GM23338 (cell line): ENCODE measurements around the gene ADGRG7. TPM values are rescaled to one million over a fixed set of nuclear protein-coding genes. Genes with fewer than 3 reads are reported as not detected.
A peak's percentile ranks its signal among the peaks of the same experiment; 100 is the strongest.

ENCODE experiments used
- ATAC-seq: fragments of 200-7000 bp; cut with Tn5 transposase; 3 replicates; pipeline ENCODE4 v1.9.1; 2020
- DNase-seq: peaks from one replicate; pipeline ENCODE4 v3.0.0-alpha.2; 2015; ENCODE audit warnings: low spot score
- H2AFZ ChIP-seq: fragments of 200-600 bp; sonication (generic); 2 replicates; pipeline ENCODE4 v1.8.0; 2016; ENCODE audit warnings: antibody characterized with exemption, mild to moderate bottlenecking, moderate library complexity
- H3F3A ChIP-seq: fragments of 200-600 bp; sonication (generic); replicated peaks from 2 replicates; pipeline ENCODE4 v1.8.0; 2017; ENCODE audit warnings: antibody characterized with exemption, mixed run types, low read depth
- H3K27ac ChIP-seq: fragments of 200-600 bp; sonication (generic); 2 replicates; pipeline ENCODE4 v1.6.1; 2016; ENCODE audit warnings: low read depth
- H3K27me3 ChIP-seq: fragments of 200-600 bp; sonication (generic); 2 replicates; pipeline ENCODE4 v1.8.0; 2016; ENCODE audit warnings: mild to moderate bottlenecking, mixed run types, moderate library complexity; ENCODE audit not compliant: insufficient read depth
- H3K36me3 ChIP-seq: fragments of 200-600 bp; sonication (generic); 2 replicates; pipeline ENCODE4 v1.8.0; 2016; ENCODE audit warnings: mild to moderate bottlenecking; ENCODE audit not compliant: insufficient read depth
- H3K4me1 ChIP-seq: fragments of 200-600 bp; sonication (generic); 2 replicates; pipeline ENCODE4 v1.8.0; 2016; ENCODE audit warnings: mild to moderate bottlenecking, moderate library complexity; ENCODE audit not compliant: insufficient read depth
- H3K4me2 ChIP-seq: fragments of 200-600 bp; sonication (generic); 2 replicates; pipeline ENCODE4 v1.7.1; 2017; ENCODE audit warnings: mixed run types
- H3K4me3 ChIP-seq: fragments of 200-600 bp; sonication (generic); 2 replicates; pipeline ENCODE4 v1.6.1; 2016; ENCODE audit warnings: mixed run types
- H3K79me2 ChIP-seq: fragments of 200-600 bp; sonication (generic); replicated peaks from 2 replicates; pipeline ENCODE4 v1.8.0; 2017; ENCODE audit warnings: mild to moderate bottlenecking; ENCODE audit not compliant: insufficient read depth
- H3K9me2 ChIP-seq: fragments of 200-600 bp; sonication (generic); 2 replicates; pipeline ENCODE4 v1.8.0; 2017; ENCODE audit not compliant: insufficient read depth
- H4K20me1 ChIP-seq: fragments of 200-600 bp; sonication (generic); replicated peaks from 2 replicates; pipeline ENCODE4 v1.8.0; 2017; ENCODE audit warnings: mild to moderate bottlenecking; ENCODE audit not compliant: insufficient read depth
- H3K27ac Mint-ChIP-seq: 2 replicates; pipeline ENCODE4 v1.8.0; 2020; ENCODE audit warnings: inconsistent platforms, mild to moderate bottlenecking, moderate library complexity, mixed read lengths
- H3K27me3 Mint-ChIP-seq: 3 replicates; pipeline ENCODE4 v1.8.0; 2022; ENCODE audit warnings: low read depth, mild to moderate bottlenecking, moderate library complexity, mixed read lengths, inconsistent platforms; ENCODE audit not compliant: insufficient read depth, poor library complexity
- H3K36me3 Mint-ChIP-seq: 3 replicates; pipeline ENCODE4 v1.8.0; 2021; ENCODE audit warnings: low read depth, mild to moderate bottlenecking, inconsistent platforms, moderate library complexity, mixed read lengths
- H3K4me1 Mint-ChIP-seq: 3 replicates; pipeline ENCODE4 v1.8.0; 2020; ENCODE audit warnings: mild to moderate bottlenecking, inconsistent platforms, mixed read lengths
- H3K4me3 Mint-ChIP-seq: 3 replicates; pipeline ENCODE4 v1.8.0; 2021; ENCODE audit warnings: moderate library complexity, mild to moderate bottlenecking, inconsistent platforms, mixed read lengths
- H3K9me3 Mint-ChIP-seq: 3 replicates; pipeline ENCODE4 v1.8.0; 2020; ENCODE audit warnings: moderate library complexity, mild to moderate bottlenecking, inconsistent platforms, mixed read lengths
- CREB1 ChIP-seq: fragments of 250-450 bp; sonication (Bioruptor Pico); IDR thresholded peaks from 2 replicates; pipeline ENCODE4 v1.5.0; 2020; ENCODE audit warnings: low read depth, mild to moderate bottlenecking, moderate library complexity
- EZH2 ChIP-seq: fragments of 200-600 bp; sonication (generic); IDR thresholded peaks from one replicate; pipeline ENCODE4 v1.8.0; 2017; ENCODE audit warnings: antibody characterized with exemption, mild to moderate bottlenecking, low read depth; ENCODE audit not compliant: unreplicated experiment
- EZH2phosphoT487 ChIP-seq: fragments of 200-600 bp; sonication (generic); IDR thresholded peaks from one replicate; pipeline ENCODE4 v1.8.1; 2018; ENCODE audit warnings: antibody characterized with exemption; ENCODE audit not compliant: unreplicated experiment
- JUNB ChIP-seq: IDR thresholded peaks from one replicate; pipeline ENCODE4 v1.6.1; 2016; ENCODE audit warnings: antibody characterized with exemption; ENCODE audit not compliant: unreplicated experiment
- POLR2AphosphoS5 ChIP-seq: IDR thresholded peaks from 2 replicates; pipeline ENCODE4 v1.6.1; 2016; ENCODE audit warnings: antibody characterized with exemption, low read depth
- ZNF114 ChIP-seq: fragments of 250-450 bp; sonication (Bioruptor Pico); IDR thresholded peaks from 2 replicates; pipeline ENCODE4 v1.5.0; 2020; ENCODE audit warnings: mild to moderate bottlenecking, moderate library complexity
- polyA plus RNA-seq: library from polyadenylated mRNA; unstranded; fragments of >200 nt; fragmentation: Nextera tagmentation; extraction: Ambion mirVana; gene quantifications from 2 replicates; pipeline ENCODE4 v1.2.1, GENCODE V29; 2016
- total RNA-seq: library from RNA; depleted of rRNA; stranded (reverse); fragments of >200 nt; shearing (Covaris generic); gene quantifications from 2 replicates; pipeline ENCODE4 v1.2.3, GENCODE V29; 2014
- TF ChIP-seq, protein P1 (sequence below), 2 experiments: fragments of 200-600 bp in 1 of 2; sonication (generic) in 1 of 2; conservative IDR thresholded peaks; 2 replicates each; pipeline versions ENCODE4 v1.5.1 to v1.6.1; 2016 to 2017; ENCODE audit warnings: antibody characterized with exemption in 2 of 2, low read depth in 2 of 2, mild to moderate bottlenecking in 2 of 2, moderate library complexity in 1 of 2
- TF ChIP-seq, protein P2 (sequence below): IDR thresholded peaks from one replicate; pipeline ENCODE4 v1.6.1; 2018; ENCODE audit warnings: antibody characterized with exemption; ENCODE audit not compliant: unreplicated experiment

ADGRG7 gene
- total and polyA plus RNA-seq, 2 experiments from 2014 or later: not detected

DNA sequence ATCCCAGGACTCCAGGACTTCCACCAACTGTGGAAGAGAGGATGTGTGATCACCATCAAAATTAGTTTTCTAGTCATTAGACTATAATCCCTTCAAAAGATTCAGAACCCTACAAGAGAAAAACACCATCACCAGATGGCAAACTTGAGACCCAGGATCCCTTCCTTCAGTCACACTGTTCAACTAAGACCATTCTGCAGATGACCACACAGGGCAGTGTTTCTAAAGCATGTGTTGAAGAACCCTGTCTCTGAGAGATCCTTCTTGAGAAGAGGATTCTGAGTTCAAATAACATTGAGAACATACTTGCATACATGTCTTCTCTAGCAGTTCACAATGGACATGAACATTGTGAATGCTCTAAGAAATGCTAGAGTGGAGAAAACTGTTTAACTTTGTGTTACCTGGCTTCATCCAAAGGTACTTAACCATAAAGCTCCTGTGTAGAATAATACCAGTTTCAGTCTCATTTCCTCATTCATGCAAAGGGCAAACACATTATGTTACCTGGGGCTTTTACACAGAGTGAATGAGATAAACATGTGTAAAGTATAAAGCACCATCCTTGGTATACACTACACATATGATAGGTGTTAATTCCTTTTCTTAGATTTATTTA lies 2.4 kb upstream of the ADGRG7 start:
- no peaks in the 10 kb centered on the region for H3K36me3 ChIP-seq
- peaks cover 24% of the 10 kb centered on the region for H3K4me1 Mint-ChIP-seq
- H3K9me3 Mint-ChIP-seq: no peaks in the 10 kb centered on the region; the same call in 2 of the 3 replicates
- no peak overlapping the region for H3K4me3 Mint-ChIP-seq
- H3K27ac ChIP-seq: no peak overlapping the region
- no peak for TF ChIP-seq CREB1 (CRISPR knock-in tag)
- TF ChIP-seq, protein P1, sequence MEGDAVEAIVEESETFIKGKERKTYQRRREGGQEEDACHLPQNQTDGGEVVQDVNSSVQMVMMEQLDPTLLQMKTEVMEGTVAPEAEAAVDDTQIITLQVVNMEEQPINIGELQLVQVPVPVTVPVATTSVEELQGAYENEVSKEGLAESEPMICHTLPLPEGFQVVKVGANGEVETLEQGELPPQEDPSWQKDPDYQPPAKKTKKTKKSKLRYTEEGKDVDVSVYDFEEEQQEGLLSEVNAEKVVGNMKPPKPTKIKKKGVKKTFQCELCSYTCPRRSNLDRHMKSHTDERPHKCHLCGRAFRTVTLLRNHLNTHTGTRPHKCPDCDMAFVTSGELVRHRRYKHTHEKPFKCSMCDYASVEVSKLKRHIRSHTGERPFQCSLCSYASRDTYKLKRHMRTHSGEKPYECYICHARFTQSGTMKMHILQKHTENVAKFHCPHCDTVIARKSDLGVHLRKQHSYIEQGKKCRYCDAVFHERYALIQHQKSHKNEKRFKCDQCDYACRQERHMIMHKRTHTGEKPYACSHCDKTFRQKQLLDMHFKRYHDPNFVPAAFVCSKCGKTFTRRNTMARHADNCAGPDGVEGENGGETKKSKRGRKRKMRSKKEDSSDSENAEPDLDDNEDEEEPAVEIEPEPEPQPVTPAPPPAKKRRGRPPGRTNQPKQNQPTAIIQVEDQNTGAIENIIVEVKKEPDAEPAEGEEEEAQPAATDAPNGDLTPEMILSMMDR (conservative IDR thresholded peaks at IDR 0.05; ENCODE audit: low read depth in 2 of 2): 0 out of 4 replicates have a peak, but pooled peaks of 1 of the 2 experiments have one; percentile 1
- no peaks in the 10 kb centered on the region for H3K27me3 ChIP-seq
- H2AFZ ChIP-seq: no peak overlapping the region
- H3K27me3 Mint-ChIP-seq: peaks cover 4% of the 10 kb centered on the region
- no peak overlapping the region for H3K4me3 ChIP-seq
- peaks cover 8% of the 10 kb centered on the region; the same call in 1 of the 2 replicates for H3K4me1 ChIP-seq
- no peaks in the 10 kb centered on the region for H4K20me1 ChIP-seq
- H3K9me2 ChIP-seq: 0 out of 2 replicates have a peak, but pooled peaks cover 6% of the 10 kb centered on the region
- ATAC-seq: no peak
- H3K4me2 ChIP-seq: no peak overlapping the region
- no peak for DNase-seq
- no peak overlapping the region for H3K27ac Mint-ChIP-seq
- H3K79me2 ChIP-seq: no peaks in the 10 kb centered on the region
- H3F3A ChIP-seq: no peaks in the 10 kb centered on the region
- H3K36me3 Mint-ChIP-seq: no peaks in the 10 kb centered on the region

DNA sequence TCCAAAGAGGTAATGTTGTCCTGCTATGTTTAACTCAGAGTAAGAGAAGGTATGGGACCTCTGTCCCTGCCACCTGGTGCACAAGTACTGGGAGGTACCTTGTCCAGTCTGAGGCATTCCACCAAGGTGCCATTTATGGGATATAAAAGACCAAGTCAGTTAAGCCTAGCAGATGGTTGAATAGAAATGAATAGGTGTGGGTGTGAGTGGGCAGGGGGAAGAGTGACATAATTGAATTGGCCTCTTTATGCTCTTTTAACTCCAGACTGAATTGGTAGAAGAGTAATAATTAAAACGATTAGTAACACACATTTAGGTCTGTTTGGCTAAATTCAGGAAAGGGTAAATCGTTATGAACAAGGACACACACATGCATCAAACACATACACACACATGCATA lies 562 bp downstream of the ADGRG7 start:
- H3K36me3 ChIP-seq: no peaks in the 10 kb centered on the region
- H3K4me3 Mint-ChIP-seq: no peak overlapping the region
- no peak overlapping the region; the same call in 1 of the 2 replicates for H3K27ac Mint-ChIP-seq
- H2AFZ ChIP-seq: peak overlapping the region; percentile 75; the same call in 1 of the 2 replicates
- peaks cover 2% of the 10 kb centered on the region for H3K27me3 Mint-ChIP-seq
- H3K4me1 Mint-ChIP-seq: peaks cover 8% of the 10 kb centered on the region; the same call in 2 of the 3 replicates
- no peak overlapping the region for H3K27ac ChIP-seq
- H3K9me3 Mint-ChIP-seq: no peaks in the 10 kb centered on the region
- no peaks in the 10 kb centered on the region for H4K20me1 ChIP-seq
- H3K36me3 Mint-ChIP-seq: no peaks in the 10 kb centered on the region
- no peak overlapping the region for H3K4me2 ChIP-seq
- no peaks in the 10 kb centered on the region for H3K79me2 ChIP-seq
- no peaks in the 10 kb centered on the region for H3K27me3 ChIP-seq
- no peaks in the 10 kb centered on the region; the same call in 1 of the 2 replicates for H3K4me1 ChIP-seq
- DNase-seq: no peak
- H3K9me2 ChIP-seq: 0 out of 2 replicates have a peak, but pooled peaks cover 3% of the 10 kb centered on the region
- H3F3A ChIP-seq: no peaks in the 10 kb centered on the region
- TF ChIP-seq POLR2AphosphoS5 (no peak), CREB1 (CRISPR knock-in tag) (no peak)
- ATAC-seq: no peak
- no peak overlapping the region for H3K4me3 ChIP-seq

DNA sequence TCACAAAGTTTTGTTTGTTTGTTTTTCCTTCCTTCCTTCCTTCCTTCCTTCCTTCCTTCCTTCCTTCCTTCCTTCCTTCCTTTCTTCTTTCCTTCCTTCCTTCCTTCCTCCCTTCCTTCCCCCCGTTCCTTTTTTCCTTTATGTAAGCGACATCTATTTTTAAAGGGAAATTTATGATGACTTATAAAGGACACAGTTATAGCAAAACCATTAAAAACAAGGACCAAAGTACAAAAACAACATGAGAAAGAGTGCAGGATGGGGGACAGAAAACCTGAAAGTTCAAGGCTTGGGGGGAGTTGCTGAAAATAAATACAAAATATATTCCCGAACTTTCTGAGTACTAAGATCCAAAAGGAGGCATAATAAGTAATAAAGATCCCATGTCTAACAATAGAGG lies 1.8 kb downstream of the ADGRG7 start:
- H3K36me3 ChIP-seq: no peaks in the 10 kb centered on the region
- no peaks in the 10 kb centered on the region for H3K27me3 ChIP-seq
- H3K27ac Mint-ChIP-seq: no peak overlapping the region
- no peaks in the 10 kb centered on the region for H3F3A ChIP-seq
- ATAC-seq (no peak), DNase-seq (no peak)
- TF ChIP-seq, protein P2, sequence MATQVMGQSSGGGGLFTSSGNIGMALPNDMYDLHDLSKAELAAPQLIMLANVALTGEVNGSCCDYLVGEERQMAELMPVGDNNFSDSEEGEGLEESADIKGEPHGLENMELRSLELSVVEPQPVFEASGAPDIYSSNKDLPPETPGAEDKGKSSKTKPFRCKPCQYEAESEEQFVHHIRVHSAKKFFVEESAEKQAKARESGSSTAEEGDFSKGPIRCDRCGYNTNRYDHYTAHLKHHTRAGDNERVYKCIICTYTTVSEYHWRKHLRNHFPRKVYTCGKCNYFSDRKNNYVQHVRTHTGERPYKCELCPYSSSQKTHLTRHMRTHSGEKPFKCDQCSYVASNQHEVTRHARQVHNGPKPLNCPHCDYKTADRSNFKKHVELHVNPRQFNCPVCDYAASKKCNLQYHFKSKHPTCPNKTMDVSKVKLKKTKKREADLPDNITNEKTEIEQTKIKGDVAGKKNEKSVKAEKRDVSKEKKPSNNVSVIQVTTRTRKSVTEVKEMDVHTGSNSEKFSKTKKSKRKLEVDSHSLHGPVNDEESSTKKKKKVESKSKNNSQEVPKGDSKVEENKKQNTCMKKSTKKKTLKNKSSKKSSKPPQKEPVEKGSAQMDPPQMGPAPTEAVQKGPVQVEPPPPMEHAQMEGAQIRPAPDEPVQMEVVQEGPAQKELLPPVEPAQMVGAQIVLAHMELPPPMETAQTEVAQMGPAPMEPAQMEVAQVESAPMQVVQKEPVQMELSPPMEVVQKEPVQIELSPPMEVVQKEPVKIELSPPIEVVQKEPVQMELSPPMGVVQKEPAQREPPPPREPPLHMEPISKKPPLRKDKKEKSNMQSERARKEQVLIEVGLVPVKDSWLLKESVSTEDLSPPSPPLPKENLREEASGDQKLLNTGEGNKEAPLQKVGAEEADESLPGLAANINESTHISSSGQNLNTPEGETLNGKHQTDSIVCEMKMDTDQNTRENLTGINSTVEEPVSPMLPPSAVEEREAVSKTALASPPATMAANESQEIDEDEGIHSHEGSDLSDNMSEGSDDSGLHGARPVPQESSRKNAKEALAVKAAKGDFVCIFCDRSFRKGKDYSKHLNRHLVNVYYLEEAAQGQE: no peak
- TF ChIP-seq JUNB (no peak), ZNF114 (CRISPR knock-in tag) (no peak), EZH2phosphoT487 (no peak), EZH2 (no peak), POLR2AphosphoS5 (no peak)
- TF ChIP-seq, protein P1 (conservative IDR thresholded peaks at IDR 0.05; ENCODE audit: low read depth in 2 of 2): no peak
- H3K27me3 Mint-ChIP-seq: no peaks in the 10 kb centered on the region
- H3K4me1 ChIP-seq: no peaks in the 10 kb centered on the region; the same call in 1 of the 2 replicates
- H3K9me3 Mint-ChIP-seq: no peaks in the 10 kb centered on the region
- H3K36me3 Mint-ChIP-seq: no peaks in the 10 kb centered on the region
- H2AFZ ChIP-seq: no peak overlapping the region
- 0 out of 2 replicates have a peak, but pooled peaks cover 3% of the 10 kb centered on the region for H3K9me2 ChIP-seq
- peaks cover 4% of the 10 kb centered on the region; the same call in 2 of the 3 replicates for H3K4me1 Mint-ChIP-seq
- H3K4me2 ChIP-seq: no peak overlapping the region
- H3K27ac ChIP-seq: no peak overlapping the region
- no peak overlapping the region for H3K4me3 Mint-ChIP-seq
- H3K4me3 ChIP-seq: no peak overlapping the region
- no peaks in the 10 kb centered on the region for H3K79me2 ChIP-seq
- no peaks in the 10 kb centered on the region for H4K20me1 ChIP-seq
